A549 (cell line): ENCODE data around the gene PRSS27. TPM values are rescaled to one million over a fixed set of nuclear protein-coding genes. Genes with fewer than 3 reads are reported as not detected.

Source experiments
- ATAC-seq, 2 experiments: fragments of 200-7000 bp in 1 of 2; fragments of >200 bp in 1 of 2; cut with Nextera tagmentation in 1 of 2; cut with Tn5 transposase in 1 of 2; 3 replicates each; pipeline versions ENCODE4 v1.8.0 to v1.9.1; 2018 to 2020; ENCODE audit warnings: mild to moderate bottlenecking in 1 of 2, moderate library complexity in 1 of 2
- CTCF ChIA-PET: fragments of 300-600 bp; sonication (Branson Sonifier 250); formaldehyde crosslinking; extraction: SDS; loops from one replicate; lab custom pipeline; 2021; ENCODE audit warnings: antibody characterized with exemption, inconsistent platforms; lab: Yijun Ruan, JAX
- POLR2A ChIA-PET: fragments of 350-600 bp; formaldehyde crosslinking; extraction: SDS; loops from one replicate; lab custom pipeline; 2021; ENCODE audit warnings: antibody characterized with exemption, inconsistent platforms; lab: Yijun Ruan, JAX
- DNase-seq, 2 experiments: peaks; one replicate each; pipeline versions ENCODE4 v3.0.0 to v3.0.0-alpha.2; 2011 to 2016; ENCODE audit warnings: low read depth in 1 of 2, low spot score in 1 of 2
- FAIRE-seq: peaks from 2 replicates; lab custom pipeline; 2011; peaks lifted over from hg19 to GRCh38; lab: Jason Lieb, UNC
- H3K27ac ChIP-seq, 2 experiments: fragments of >200 bp; sonication (Bioruptor Twin); formaldehyde crosslinking; 3 replicates each; pipeline ENCODE4 v1.5.1; 2016 to 2017
- H3K4me1 ChIP-seq: fragments of >200 bp; sonication (Bioruptor Twin); formaldehyde crosslinking; 3 replicates; pipeline ENCODE4 v1.6.1; 2016
- H3K4me2 ChIP-seq: fragments of >200 bp; sonication (Bioruptor Twin); formaldehyde crosslinking; 3 replicates; pipeline ENCODE4 v1.6.1; 2016
- H3K4me3 ChIP-seq: fragments of >200 bp; sonication (Bioruptor Twin); formaldehyde crosslinking; 3 replicates; pipeline ENCODE4 v1.5.1; 2016
- H3K9me3 ChIP-seq: fragments of >200 bp; sonication (Bioruptor Twin); formaldehyde crosslinking; 3 replicates; pipeline ENCODE4 v1.6.1; 2016
- CBX2 ChIP-seq: fragments of 200-600 bp; sonication (generic); IDR thresholded peaks from 2 replicates; pipeline ENCODE4 v1.6.1; 2016; ENCODE audit warnings: low read depth, mild to moderate bottlenecking, borderline replicate concordance
- CEBPB ChIP-seq, 2 experiments: fragments of >200 bp in 1 of 2; sonication (Bioruptor Twin) in 1 of 2; formaldehyde crosslinking in 1 of 2; IDR thresholded peaks; 2 replicates each; pipeline ENCODE4 v1.6.1; 2012 to 2016
- CHD4 ChIP-seq: fragments of 200-600 bp; sonication (generic); IDR thresholded peaks from 2 replicates; pipeline ENCODE4 v1.6.1; 2016; ENCODE audit warnings: antibody characterized with exemption, mild to moderate bottlenecking, borderline replicate concordance
- EHMT2 ChIP-seq: fragments of 200-600 bp; sonication (generic); IDR thresholded peaks from 2 replicates; pipeline ENCODE4 v1.6.1; 2016; ENCODE audit warnings: antibody characterized with exemption, low read depth, mild to moderate bottlenecking, moderate library complexity
- FOSB ChIP-seq: fragments of 250-450 bp; sonication (Bioruptor Pico); IDR thresholded peaks from 2 replicates; pipeline ENCODE4 v1.5.0; 2020; ENCODE audit warnings: mild to moderate bottlenecking, moderate library complexity
- HOXA7 ChIP-seq: fragments of 250-450 bp; sonication (Bioruptor Pico); IDR thresholded peaks from 2 replicates; pipeline ENCODE4 v1.5.0; 2020; ENCODE audit warnings: mild to moderate bottlenecking, moderate library complexity
- KDM1A ChIP-seq: fragments of 200-600 bp; sonication (generic); IDR thresholded peaks from 2 replicates; pipeline ENCODE4 v1.6.1; 2016; ENCODE audit warnings: low read depth, mild to moderate bottlenecking
- MAFK ChIP-seq: fragments of 450-650 bp; IDR thresholded peaks from 2 replicates; pipeline ENCODE4 v1.6.1; 2014; ENCODE audit not compliant: partially characterized antibody
- NPAS2 ChIP-seq: fragments of 250-450 bp; sonication (Bioruptor Pico); IDR thresholded peaks from 2 replicates; pipeline ENCODE4 v1.8.0; 2022; ENCODE audit warnings: mild to moderate bottlenecking, moderate library complexity, borderline replicate concordance
- NR3C1 ChIP-seq: fragments of >200 bp; sonication (Bioruptor Twin); formaldehyde crosslinking; IDR thresholded peaks from 3 replicates; pipeline ENCODE4 v1.6.1; 2017
- POLR2AphosphoS2 ChIP-seq: conservative IDR thresholded peaks from 2 replicates; pipeline ENCODE4 v1.6.1; 2012; ENCODE audit warnings: low read length, improper control_type of control experiment, inconsistent platforms
- RARB ChIP-seq: fragments of 250-450 bp; sonication (Bioruptor Pico); IDR thresholded peaks from 2 replicates; pipeline ENCODE4 v1.8.0; 2021; ENCODE audit warnings: mild to moderate bottlenecking, moderate library complexity
- RFX5 ChIP-seq: fragments of 450-650 bp; IDR thresholded peaks from 2 replicates; pipeline ENCODE4 v1.7.1; 2014; ENCODE audit warnings: antibody characterized with exemption, mild to moderate bottlenecking, moderate library complexity
- RNF2 ChIP-seq: fragments of 200-600 bp; sonication (generic); IDR thresholded peaks from 2 replicates; pipeline ENCODE4 v1.6.1; 2016; ENCODE audit warnings: low read depth, mild to moderate bottlenecking, antibody characterized with exemption, moderate library complexity, borderline replicate concordance
- ZNF302 ChIP-seq: fragments of 250-450 bp; sonication (Bioruptor Pico); IDR thresholded peaks from 2 replicates; pipeline ENCODE4 v1.9.0; 2021; ENCODE audit warnings: inconsistent platforms, mild to moderate bottlenecking, moderate library complexity
- ZSCAN20 ChIP-seq: fragments of 250-450 bp; sonication (Bioruptor Pico); IDR thresholded peaks from 2 replicates; pipeline ENCODE4 v1.8.0; 2022; ENCODE audit warnings: mild to moderate bottlenecking, moderate library complexity
- WGBS: methylation state at CpG from one replicate; pipeline ENCODE4 v1.1.6; 2017; ENCODE audit errors: missing lambda C conversion rate; 5-methylcytosine and 5-hydroxymethylcytosine counted together
- polyA plus RNA-seq, 4 experiments: library from polyadenylated mRNA; depleted of rRNA in 3 of 4; stranded (reverse); fragments of >200 nt; fragmentation: RNase III in 1 of 4; extraction: RNeasy Plus Mini Kit Qiagen cat#74134 plus additional on column Dnase treatment in 1 of 4; gene quantifications; 2 replicates in 3 of 4; 3 replicates in 1 of 4; pipeline ENCODE4 v1.2.3, GENCODE V29; 2011 to 2017
- TF ChIP-seq, protein P1 (sequence below): IDR thresholded peaks from 2 replicates; pipeline ENCODE4 v1.6.1; 2012
- TF ChIP-seq, protein P2 (sequence below): fragments of >200 bp; sonication (Bioruptor Twin); formaldehyde crosslinking; IDR thresholded peaks from 3 replicates; pipeline ENCODE4 v1.6.1; 2016
- TF ChIP-seq, protein P3 (sequence below): fragments of 150-350 bp; IDR thresholded peaks from 2 replicates; pipeline ENCODE4 v1.6.1; 2014; ENCODE audit warnings: low read depth, mild to moderate bottlenecking, low read length
- TF ChIP-seq, protein P4 (sequence below): fragments of >200 bp; sonication (Bioruptor Twin); formaldehyde crosslinking; IDR thresholded peaks from 2 replicates; pipeline ENCODE4 v1.6.1; 2016
- TF ChIP-seq, protein P5 (sequence below): fragments of 450-650 bp; IDR thresholded peaks from 2 replicates; pipeline ENCODE4 v1.6.1; 2014; ENCODE audit warnings: antibody characterized with exemption
- TF ChIP-seq, protein P6 (sequence below): fragments of 250-450 bp; sonication (Bioruptor Pico); IDR thresholded peaks from 2 replicates; pipeline ENCODE4 v1.5.0; 2021; ENCODE audit warnings: mild to moderate bottlenecking, moderate library complexity, borderline replicate concordance

Gene PRSS27
- polyA plus RNA-seq, 2 of the 4 experiments (the other 2 are of a cell fraction), result 1.00 to 1.2 TPM

DNA sequence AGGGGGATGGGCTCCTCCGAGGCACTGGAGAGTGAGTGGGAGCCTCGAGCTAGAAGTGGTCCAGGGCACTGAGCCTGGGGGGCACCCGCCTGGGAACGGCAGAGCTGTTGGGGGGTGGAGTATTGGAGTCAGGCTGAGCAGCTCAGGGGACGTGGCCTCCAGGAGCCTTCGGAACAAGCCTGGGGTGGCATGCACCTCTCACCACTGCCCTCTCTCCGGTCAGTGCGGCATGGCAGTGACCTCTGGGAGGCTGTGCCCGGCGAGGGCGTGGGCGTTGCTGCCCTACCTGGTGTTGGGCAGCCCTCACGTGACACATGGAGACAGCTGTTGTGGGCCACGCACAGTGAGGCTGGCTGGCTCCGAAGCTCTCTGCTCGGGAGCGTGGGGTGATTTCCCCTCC is 13.9 kb downstream of the PRSS27 start:
- no peak for FAIRE-seq
- POLR2A ChIA-PET, result interaction anchor here (1.4 kb wide), 1 partner anchor 23 kb away, joined by 3 read pairs; the partner anchor contains the start of gene KCTD5
- WGBS, result 100% methylated on average over 7 of the region's 17 CpGs
- DNase-seq, result no peak
- CTCF ChIA-PET, result interaction anchor here (1.2 to 1.7 kb wide), 2 partner anchors 12 to 117 kb away, joined by 4 to 5 read pairs; no protein-coding TSS in a partner anchor
- H3K9me3 ChIP-seq, result no peaks in the 10 kb centered on the region
- no peak overlapping the region for H3K4me3 ChIP-seq
- no peaks in the 10 kb centered on the region for H3K4me1 ChIP-seq
- no peak overlapping the region for H3K4me2 ChIP-seq
- TF ChIP-seq, protein P1, sequence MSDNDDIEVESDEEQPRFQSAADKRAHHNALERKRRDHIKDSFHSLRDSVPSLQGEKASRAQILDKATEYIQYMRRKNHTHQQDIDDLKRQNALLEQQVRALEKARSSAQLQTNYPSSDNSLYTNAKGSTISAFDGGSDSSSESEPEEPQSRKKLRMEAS, result no peak
- TF ChIP-seq CEBPB (IDR thresholded peaks at IDR 0.05) (no peak), POLR2AphosphoS2 (no peak), HOXA7 (no peak), NR3C1 (no peak), RNF2 (no peak)
- ATAC-seq, result no peak
- H3K27ac ChIP-seq, result no peak overlapping the region

DNA sequence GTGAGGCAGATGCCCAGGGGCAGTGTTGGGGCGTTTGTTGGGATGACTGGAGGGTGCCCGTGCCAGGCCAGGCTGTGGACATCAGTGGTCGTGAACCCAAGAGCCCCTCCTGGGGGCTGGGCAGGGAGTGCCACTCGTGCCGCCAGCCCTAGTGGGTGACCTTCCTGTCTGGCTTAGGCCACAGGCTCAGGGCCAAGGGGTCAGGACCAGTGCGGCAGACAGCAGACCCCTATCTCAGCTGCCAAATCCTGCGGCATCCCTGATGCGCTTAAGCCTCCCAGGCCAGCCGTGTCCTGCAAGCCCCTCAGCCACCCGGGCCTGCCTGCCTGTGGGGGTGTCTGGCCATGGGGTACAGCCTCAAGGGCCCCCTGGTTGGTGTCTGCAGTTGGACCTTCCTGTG is 14.7 kb downstream of the PRSS27 start:
- TF ChIP-seq, protein P2, sequence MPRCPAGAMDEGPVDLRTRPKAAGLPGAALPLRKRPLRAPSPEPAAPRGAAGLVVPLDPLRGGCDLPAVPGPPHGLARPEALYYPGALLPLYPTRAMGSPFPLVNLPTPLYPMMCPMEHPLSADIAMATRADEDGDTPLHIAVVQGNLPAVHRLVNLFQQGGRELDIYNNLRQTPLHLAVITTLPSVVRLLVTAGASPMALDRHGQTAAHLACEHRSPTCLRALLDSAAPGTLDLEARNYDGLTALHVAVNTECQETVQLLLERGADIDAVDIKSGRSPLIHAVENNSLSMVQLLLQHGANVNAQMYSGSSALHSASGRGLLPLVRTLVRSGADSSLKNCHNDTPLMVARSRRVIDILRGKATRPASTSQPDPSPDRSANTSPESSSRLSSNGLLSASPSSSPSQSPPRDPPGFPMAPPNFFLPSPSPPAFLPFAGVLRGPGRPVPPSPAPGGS, result no peak
- TF ChIP-seq ZSCAN20 (CRISPR knock-in tag) (no peak), KDM1A (no peak), NR3C1 (no peak), NPAS2 (CRISPR knock-in tag) (no peak), FOSB (CRISPR knock-in tag) (no peak), CBX2 (no peak), ZNF302 (CRISPR knock-in tag) (no peak), RARB (no peak), POLR2AphosphoS2 (no peak), MAFK (no peak), EHMT2 (no peak), RFX5 (no peak), CHD4 (no peak), RNF2 (no peak)
- TF ChIP-seq, protein P3, sequence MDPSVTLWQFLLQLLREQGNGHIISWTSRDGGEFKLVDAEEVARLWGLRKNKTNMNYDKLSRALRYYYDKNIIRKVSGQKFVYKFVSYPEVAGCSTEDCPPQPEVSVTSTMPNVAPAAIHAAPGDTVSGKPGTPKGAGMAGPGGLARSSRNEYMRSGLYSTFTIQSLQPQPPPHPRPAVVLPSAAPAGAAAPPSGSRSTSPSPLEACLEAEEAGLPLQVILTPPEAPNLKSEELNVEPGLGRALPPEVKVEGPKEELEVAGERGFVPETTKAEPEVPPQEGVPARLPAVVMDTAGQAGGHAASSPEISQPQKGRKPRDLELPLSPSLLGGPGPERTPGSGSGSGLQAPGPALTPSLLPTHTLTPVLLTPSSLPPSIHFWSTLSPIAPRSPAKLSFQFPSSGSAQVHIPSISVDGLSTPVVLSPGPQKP, result no peak
- TF ChIP-seq, protein P4, sequence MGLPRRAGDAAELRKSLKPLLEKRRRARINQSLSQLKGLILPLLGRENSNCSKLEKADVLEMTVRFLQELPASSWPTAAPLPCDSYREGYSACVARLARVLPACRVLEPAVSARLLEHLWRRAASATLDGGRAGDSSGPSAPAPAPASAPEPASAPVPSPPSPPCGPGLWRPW, result no peak
- TF ChIP-seq, protein P5, sequence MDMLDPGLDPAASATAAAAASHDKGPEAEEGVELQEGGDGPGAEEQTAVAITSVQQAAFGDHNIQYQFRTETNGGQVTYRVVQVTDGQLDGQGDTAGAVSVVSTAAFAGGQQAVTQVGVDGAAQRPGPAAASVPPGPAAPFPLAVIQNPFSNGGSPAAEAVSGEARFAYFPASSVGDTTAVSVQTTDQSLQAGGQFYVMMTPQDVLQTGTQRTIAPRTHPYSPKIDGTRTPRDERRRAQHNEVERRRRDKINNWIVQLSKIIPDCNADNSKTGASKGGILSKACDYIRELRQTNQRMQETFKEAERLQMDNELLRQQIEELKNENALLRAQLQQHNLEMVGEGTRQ, result no peak
- TF ChIP-seq, protein P6, sequence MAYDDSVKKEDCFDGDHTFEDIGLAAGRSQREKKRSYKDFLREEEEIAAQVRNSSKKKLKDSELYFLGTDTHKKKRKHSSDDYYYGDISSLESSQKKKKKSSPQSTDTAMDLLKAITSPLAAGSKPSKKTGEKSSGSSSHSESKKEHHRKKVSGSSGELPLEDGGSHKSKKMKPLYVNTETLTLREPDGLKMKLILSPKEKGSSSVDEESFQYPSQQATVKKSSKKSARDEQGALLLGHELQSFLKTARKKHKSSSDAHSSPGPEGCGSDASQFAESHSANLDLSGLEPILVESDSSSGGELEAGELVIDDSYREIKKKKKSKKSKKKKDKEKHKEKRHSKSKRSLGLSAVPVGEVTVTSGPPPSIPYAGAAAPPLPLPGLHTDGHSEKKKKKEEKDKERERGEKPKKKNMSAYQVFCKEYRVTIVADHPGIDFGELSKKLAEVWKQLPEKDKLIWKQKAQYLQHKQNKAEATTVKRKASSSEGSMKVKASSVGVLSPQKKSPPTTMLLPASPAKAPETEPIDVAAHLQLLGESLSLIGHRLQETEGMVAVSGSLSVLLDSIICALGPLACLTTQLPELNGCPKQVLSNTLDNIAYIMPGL, result no peak
- WGBS, result 83% methylated on average over 1 of the region's 10 CpGs
- CTCF ChIA-PET, result interaction anchor here (1.2 kb wide), 1 partner anchor 118 kb away, joined by 4 read pairs; no protein-coding TSS in a partner anchor
- no peak overlapping the region for H3K27ac ChIP-seq
- no peaks in the 10 kb centered on the region for H3K9me3 ChIP-seq
- POLR2A ChIA-PET, result interaction anchor here (1.4 kb wide), 1 partner anchor 23 kb away, joined by 3 read pairs; the partner anchor contains the start of gene KCTD5
- no peaks in the 10 kb centered on the region for H3K4me1 ChIP-seq
- no peak for ATAC-seq
- DNase-seq, result no peak
- no peak for FAIRE-seq
- H3K4me2 ChIP-seq, result no peak overlapping the region
- H3K4me3 ChIP-seq, result no peak overlapping the region
